Spleen (tissue), 7 donors: ENCODE measurements around the gene USP24.
"Not testable (repeated sequence)": the region's sequence is repeated elsewhere in the genome, so short reads cannot be mapped to it uniquely, and the experiment has no call there.

Experiments
- CTCF ChIP-seq, 11 experiments: fragments of 200-600 bp in 7 of 11; fragments of 450-650 bp in 4 of 11; sonication (generic) in 4 of 11; IDR thresholded peaks in 8 of 11; conservative IDR thresholded peaks in 3 of 11; 1 replicate in 7 of 11; 2 replicates in 4 of 11; pipeline versions ENCODE4 v1.4.0 to v1.8.0; 2016 to 2021; ENCODE audit warnings: antibody characterized with exemption in 11 of 11, inconsistent platforms in 4 of 11, mild to moderate bottlenecking in 1 of 11
- POLR2A ChIP-seq, 3 donors: fragments of 450-650 bp; IDR thresholded peaks; one replicate each; pipeline ENCODE4 v1.5.1; 2017; ENCODE audit warnings: antibody characterized with exemption in 3 of 3, mild to moderate bottlenecking in 1 of 3
- POLR2AphosphoS5 ChIP-seq, 3 donors: sonication (generic); formaldehyde crosslinking; IDR thresholded peaks; one replicate each; pipeline ENCODE4 v1.5.1; 2017; ENCODE audit warnings: antibody characterized with exemption in 3 of 3
- donor health status: DM: no; HTN: no; CAD: no; lungs with moderate emphysema.
- donor health status: DM: no; HTN: no; CAD: no.
- donor health status: DM: no; HTN: no; CAD: no.

GRCh38 chr1:55031098-55031497 is 184.1 kb downstream of the USP24 start:
- TF ChIP-seq POLR2A (IDR thresholded peaks at IDR 0.05); CTCF (IDR thresholded peaks at IDR 0.05 in 8 of 11, conservative IDR thresholded peaks at IDR 0.05 in 3 of 11); POLR2AphosphoS5 (IDR thresholded peaks at IDR 0.05): not testable (repeated sequence)
